OCI-M2 (cell line): Measurements from ENCODE around the gene ANKRD63.

Source experiments
- DNase-seq: peaks from one replicate; lab custom pipeline; 2025; ENCODE audit not compliant: unreplicated experiment; lab: John Stamatoyannopoulos, UW

ANKRD63 gene

GRCh38 chr15:40313531-40314398 is 30.9 kb upstream of the ANKRD63 start:
- DNase-seq: no peak

- DNase-seq: no peak
These were observed 29.7 kb upstream of the ANKRD63 start for GRCh38 chr15:40312370-40313158.

DNA sequence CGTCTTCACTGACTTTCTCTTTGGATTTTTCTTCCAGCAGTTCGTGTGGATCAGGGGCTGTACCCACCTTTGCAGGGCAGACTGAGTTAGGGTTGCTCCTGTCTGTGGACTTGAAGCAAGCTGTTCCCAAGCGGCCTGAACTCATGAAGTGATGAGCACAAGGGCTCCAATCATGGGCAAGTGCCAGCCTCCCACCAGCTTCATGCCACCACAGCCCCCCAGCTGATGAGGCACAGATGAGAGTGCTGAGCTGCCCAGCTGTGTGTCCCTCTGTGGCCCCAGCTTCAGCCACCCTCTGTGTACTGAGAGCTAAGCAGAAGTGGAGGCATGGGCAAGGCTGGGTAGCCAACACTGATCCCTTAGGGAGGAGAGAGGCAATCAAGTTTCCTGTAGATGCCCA is 28.1 kb upstream of the ANKRD63 start:
- no peak for DNase-seq

- DNase-seq: no peak
These were observed 27.4 kb upstream of the ANKRD63 start for GRCh38 chr15:40310001-40310959.

- no peak for DNase-seq
These were observed 26.5 kb upstream of the ANKRD63 start for GRCh38 chr15:40309344-40309862.

- peak; percentile 14 for DNase-seq
These were observed 24.8 kb upstream of the ANKRD63 start, which contains the start of gene PLCB2 for GRCh38 chr15:40307421-40308211. PLCB2 (minus strand) TSS chr15:40307935; CDS start chr15:40307672, 263 bp downstream.

DNA sequence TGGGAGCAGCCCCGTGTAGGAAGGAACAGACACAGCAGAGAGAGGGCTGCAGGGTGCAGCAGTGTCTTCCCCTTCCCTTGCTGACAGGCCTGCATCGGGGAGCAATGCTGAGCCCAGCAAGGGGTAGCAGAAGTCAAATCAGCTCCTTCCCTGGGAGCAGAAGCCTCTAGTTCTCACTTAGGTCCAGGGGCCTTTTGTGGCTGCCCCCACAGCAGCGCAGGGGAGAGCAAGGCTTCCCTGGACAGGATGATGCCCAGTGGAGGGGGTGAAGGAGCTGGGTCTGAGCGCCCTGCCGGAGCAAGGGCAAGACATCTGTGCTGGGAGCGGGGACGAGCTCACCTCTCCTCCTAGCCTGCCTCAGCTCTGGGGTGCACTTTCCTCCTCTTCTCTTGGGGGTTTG is 24.0 kb upstream of the ANKRD63 start:
- no peak for DNase-seq

DNA sequence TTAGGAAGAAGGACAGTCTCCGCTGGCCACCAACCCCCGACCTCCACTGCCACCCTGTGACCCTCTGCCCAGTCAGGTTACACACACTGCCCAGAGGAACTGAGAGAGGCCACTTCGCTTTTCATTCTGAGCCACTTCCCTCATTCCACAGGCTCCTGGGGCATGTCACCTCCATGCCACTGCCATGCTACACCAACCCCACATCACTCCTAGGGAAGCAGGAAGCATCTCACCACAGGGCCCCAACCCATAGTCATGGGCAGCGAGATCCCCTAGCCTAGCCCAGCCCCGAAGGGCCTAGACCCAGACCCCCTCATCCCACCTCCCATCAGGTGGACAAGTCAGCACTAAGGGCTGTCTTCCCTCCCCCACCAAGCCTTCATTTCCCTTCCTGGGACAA is 23.5 kb upstream of the ANKRD63 start:
- DNase-seq: no peak

DNA sequence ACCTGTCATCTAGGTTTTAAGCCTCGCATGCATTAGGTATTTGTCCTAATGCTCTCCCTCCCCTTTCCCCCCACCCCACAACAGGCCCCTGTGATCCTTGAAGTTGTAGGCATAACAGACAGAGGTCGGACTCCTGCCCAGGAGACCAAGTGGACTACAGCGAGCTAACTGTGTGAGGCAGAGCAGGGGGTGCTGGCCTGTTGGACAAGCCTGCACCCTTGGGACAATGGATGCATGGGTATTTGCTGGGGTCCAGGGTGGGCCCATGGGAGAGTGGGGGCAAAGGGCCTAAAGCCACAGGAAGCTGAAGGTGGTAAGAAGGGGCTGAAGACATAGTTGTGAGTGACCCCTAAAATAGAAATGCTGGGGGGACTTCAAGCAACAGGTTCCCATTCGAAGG is 22.4 kb upstream of the ANKRD63 start:
- DNase-seq: no peak

GRCh38 chr15:40303576-40303975 is 20.7 kb upstream of the ANKRD63 start:
- DNase-seq: no peak

DNA sequence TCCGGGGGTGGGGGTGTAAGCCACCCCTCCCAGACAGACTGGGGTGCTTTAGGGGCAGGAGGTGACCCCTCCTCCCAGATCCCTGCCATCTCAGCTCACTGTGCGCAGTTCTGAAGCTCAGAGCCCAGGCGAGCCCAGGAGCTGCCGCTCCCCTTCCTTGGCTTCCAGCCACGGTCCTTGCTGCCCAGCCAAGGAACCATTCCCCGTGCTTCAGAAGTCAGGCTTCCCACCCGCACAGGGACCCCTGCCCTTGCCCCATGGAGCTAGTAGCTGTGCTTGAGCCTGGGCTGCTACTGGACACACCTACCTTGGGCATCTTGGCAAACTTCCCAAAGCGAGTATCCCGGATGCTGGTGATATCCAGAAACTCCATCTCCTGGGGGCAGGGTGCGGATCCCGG is 20.1 kb upstream of the ANKRD63 start:
- no peak for DNase-seq

GRCh38 chr15:40302288-40302886 is 19.5 kb upstream of the ANKRD63 start:
- no peak for DNase-seq

GRCh38 chr15:40301467-40302179 is 18.8 kb upstream of the ANKRD63 start:
- no peak for DNase-seq

DNA sequence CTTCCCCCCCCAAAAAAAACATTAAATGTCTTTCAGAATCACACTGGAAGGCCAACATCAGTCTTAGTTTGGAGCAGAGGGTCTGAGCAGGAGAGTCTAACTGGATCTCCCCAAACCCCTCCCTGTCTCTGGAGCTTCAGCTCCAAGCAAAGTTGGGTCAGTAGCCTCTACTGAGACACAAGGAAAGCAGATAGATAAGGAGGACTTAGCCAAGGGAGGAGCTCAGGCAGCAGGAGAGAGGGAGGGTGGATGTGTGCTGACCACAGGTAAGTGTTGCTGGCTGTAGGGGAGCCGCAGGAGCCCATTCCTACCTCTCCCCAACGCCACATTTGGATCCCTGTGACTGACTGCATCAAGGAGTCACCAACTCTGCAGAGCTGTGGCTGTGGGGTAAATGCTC is 17.9 kb upstream of the ANKRD63 start:
- no peak for DNase-seq

- DNase-seq: no peak
These were observed 17.5 kb upstream of the ANKRD63 start for GRCh38 chr15:40300367-40300766.

- no peak for DNase-seq
These were observed 15.5 kb upstream of the ANKRD63 start for GRCh38 chr15:40298216-40298935.

DNA sequence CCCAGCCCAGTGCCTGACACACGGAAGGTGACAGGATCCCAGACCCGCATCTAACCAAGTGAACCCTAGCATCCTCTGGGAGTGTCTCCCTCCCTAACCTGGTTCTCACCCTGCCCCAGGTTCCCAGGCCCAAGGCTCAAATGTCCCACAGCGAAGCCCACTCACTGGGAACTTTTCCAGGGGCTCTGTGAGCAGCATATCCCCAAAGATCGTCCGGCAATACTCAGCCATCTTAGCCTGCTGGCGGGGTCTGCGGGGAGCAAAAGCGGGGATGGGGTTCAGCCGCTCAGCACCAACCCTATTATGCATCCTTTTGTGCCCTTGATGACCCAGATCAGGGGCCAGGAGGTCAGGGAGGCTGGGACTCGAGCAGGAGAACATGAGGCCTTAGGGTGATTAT is 14.5 kb upstream of the ANKRD63 start:
- no peak for DNase-seq

GRCh38 chr15:40296561-40297230 is 13.8 kb upstream of the ANKRD63 start:
- no peak for DNase-seq
